DND-41 (cell line): Measurements from ENCODE around the gene ANO1.
"Not testable (repeated sequence)": the region's sequence is repeated elsewhere in the genome, so short reads cannot be mapped to it uniquely, and the experiment has no call there.

Experiments used
- ATAC-seq: fragments of 200-7000 bp; cut with Tn5 transposase; 3 replicates; pipeline ENCODE4 v1.9.1; 2021; ENCODE audit warnings: low read depth; ENCODE audit not compliant: insufficient read depth
- DNase-seq: peaks from one replicate; pipeline ENCODE4 v3.0.0-alpha.2; 2020
- H2AFZ ChIP-seq: 2 replicates; pipeline ENCODE4 v1.6.0; 2012; ENCODE audit warnings: low read depth, low read length
- H3K27ac ChIP-seq: 2 replicates; pipeline ENCODE4 v1.5.1; 2012; ENCODE audit warnings: low read length, inconsistent platforms
- H3K27me3 ChIP-seq: fragments of 200-600 bp; sonication (generic); 2 replicates; pipeline ENCODE4 v1.6.0; 2012; ENCODE audit warnings: low read length, mild to moderate bottlenecking, inconsistent platforms; ENCODE audit not compliant: insufficient read depth, poor library complexity
- H3K36me3 ChIP-seq: 2 replicates; pipeline ENCODE4 v1.5.1; 2012; ENCODE audit warnings: low read length, inconsistent platforms; ENCODE audit not compliant: insufficient read depth
- H3K4me1 ChIP-seq: 2 replicates; pipeline ENCODE4 v1.5.1; 2012; ENCODE audit warnings: mild to moderate bottlenecking, low read length; ENCODE audit not compliant: insufficient read depth
- H3K4me2 ChIP-seq: 2 replicates; pipeline ENCODE4 v1.6.0; 2012; ENCODE audit warnings: mild to moderate bottlenecking, moderate library complexity, low read length, inconsistent platforms; ENCODE audit not compliant: insufficient read depth
- H3K4me3 ChIP-seq, 2 experiments: fragments of 200-600 bp in 1 of 2; shearing (Covaris generic) in 1 of 2; 2 replicates each; pipeline ENCODE4 v1.5.1; 2012 to 2016; ENCODE audit warnings: inconsistent platforms in 2 of 2, low read length in 2 of 2, mild to moderate bottlenecking in 2 of 2, low read depth in 1 of 2, moderate library complexity in 1 of 2
- H3K79me2 ChIP-seq: 2 replicates; pipeline ENCODE4 v1.6.0; 2012; ENCODE audit warnings: low read length, inconsistent platforms; ENCODE audit not compliant: insufficient read depth
- H3K9ac ChIP-seq: 2 replicates; pipeline ENCODE4 v1.6.0; 2012; ENCODE audit warnings: low read depth, mild to moderate bottlenecking, inconsistent platforms, low read length, moderate library complexity
- H3K9me3 ChIP-seq: 2 replicates; pipeline ENCODE4 v1.5.1; 2012; ENCODE audit warnings: low read length, moderate library complexity, mild to moderate bottlenecking, inconsistent platforms; ENCODE audit not compliant: insufficient read depth, severe bottlenecking
- H4K20me1 ChIP-seq: 2 replicates; pipeline ENCODE4 v1.6.0; 2012; ENCODE audit warnings: low read length; ENCODE audit not compliant: insufficient read depth
- EZH2 ChIP-seq: IDR thresholded peaks from 3 replicates; pipeline ENCODE4 v1.6.1; 2012; ENCODE audit warnings: borderline replicate concordance, low read depth, mild to moderate bottlenecking, moderate library complexity, low read length, inconsistent platforms; ENCODE audit not compliant: severe bottlenecking
- TF ChIP-seq, protein P1 (sequence below): IDR thresholded peaks from 2 replicates; pipeline ENCODE4 v1.5.1; 2012; ENCODE audit warnings: borderline replicate concordance, low read length, moderate library complexity, mild to moderate bottlenecking; ENCODE audit not compliant: poor library complexity, severe bottlenecking; ENCODE audit errors: extremely low read depth

Gene ANO1

GRCh38 chr11:70193411-70194292, 115.5 kb downstream of the ANO1 start:
- H3K9ac ChIP-seq = no peak overlapping the region
- H3K4me2 ChIP-seq = no peak overlapping the region
- H4K20me1 ChIP-seq = peaks cover 5% of the 10 kb centered on the region
- H3K36me3 ChIP-seq = no peaks in the 10 kb centered on the region
- ATAC-seq (no peak), DNase-seq (no peak)
- TF ChIP-seq, protein P1, sequence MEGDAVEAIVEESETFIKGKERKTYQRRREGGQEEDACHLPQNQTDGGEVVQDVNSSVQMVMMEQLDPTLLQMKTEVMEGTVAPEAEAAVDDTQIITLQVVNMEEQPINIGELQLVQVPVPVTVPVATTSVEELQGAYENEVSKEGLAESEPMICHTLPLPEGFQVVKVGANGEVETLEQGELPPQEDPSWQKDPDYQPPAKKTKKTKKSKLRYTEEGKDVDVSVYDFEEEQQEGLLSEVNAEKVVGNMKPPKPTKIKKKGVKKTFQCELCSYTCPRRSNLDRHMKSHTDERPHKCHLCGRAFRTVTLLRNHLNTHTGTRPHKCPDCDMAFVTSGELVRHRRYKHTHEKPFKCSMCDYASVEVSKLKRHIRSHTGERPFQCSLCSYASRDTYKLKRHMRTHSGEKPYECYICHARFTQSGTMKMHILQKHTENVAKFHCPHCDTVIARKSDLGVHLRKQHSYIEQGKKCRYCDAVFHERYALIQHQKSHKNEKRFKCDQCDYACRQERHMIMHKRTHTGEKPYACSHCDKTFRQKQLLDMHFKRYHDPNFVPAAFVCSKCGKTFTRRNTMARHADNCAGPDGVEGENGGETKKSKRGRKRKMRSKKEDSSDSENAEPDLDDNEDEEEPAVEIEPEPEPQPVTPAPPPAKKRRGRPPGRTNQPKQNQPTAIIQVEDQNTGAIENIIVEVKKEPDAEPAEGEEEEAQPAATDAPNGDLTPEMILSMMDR = no peak
- TF ChIP-seq EZH2 = no peak
- H3K4me3 ChIP-seq = no peak overlapping the region
- no peak overlapping the region for H2AFZ ChIP-seq
- H3K9me3 ChIP-seq = no peaks in the 10 kb centered on the region
- no peaks in the 10 kb centered on the region for H3K79me2 ChIP-seq
- no peaks in the 10 kb centered on the region for H3K27me3 ChIP-seq
- no peaks in the 10 kb centered on the region for H3K4me1 ChIP-seq
- no peak overlapping the region for H3K27ac ChIP-seq

DNA sequence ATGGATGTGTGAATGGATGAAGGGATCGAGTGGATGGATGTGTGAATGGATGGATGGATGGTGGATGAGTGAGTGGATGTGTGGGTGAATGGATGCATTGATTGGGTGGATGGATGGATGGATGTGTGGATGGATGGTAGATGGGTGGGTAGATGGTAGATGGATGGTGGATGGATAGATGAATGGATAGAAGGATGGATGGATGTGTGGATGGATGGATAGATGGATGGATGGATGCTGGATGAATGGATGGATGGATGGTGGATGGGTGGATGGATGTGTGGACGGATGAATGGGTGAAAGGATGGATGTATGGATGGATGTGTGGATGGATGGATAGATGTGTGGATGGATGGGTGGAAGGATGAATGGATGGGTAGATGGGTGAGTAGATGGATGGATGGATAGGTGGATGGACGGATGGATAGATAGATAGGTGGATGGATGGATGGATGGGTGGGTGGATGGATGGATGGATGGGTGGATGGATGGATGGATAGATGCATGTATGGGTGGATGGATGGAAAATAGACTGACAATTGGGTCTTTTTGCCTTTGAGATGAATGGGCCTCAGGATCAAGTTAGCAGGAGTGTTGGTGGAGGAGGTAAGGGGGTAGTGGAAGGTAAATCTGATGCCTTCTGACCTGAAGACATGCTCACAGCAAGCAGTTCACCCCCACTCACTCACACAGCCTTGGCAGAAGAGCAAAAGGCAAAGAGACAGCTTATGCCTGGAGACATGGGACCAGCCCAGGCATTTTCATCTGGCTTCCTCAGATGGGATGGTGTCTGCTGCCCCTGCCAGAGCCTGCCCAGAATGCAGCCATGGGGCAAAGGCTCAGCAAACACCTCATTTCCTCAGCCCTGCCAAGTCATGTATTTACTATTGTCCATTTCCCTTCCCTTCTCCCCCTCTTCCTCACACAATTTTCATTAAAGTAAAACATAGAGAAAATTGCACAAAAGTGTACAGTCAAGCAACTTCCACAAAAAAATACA, 117.0 kb downstream of the ANO1 start:
- no peaks in the 10 kb centered on the region for H3K36me3 ChIP-seq
- ATAC-seq = no peak
- DNase-seq = no peak
- no peak overlapping the region for H3K4me2 ChIP-seq
- H4K20me1 ChIP-seq = no peaks in the 10 kb centered on the region; the same call in 1 of the 2 replicates
- no peak overlapping the region for H2AFZ ChIP-seq
- H3K27me3 ChIP-seq = no peaks in the 10 kb centered on the region
- no peak overlapping the region for H3K9ac ChIP-seq
- no peak overlapping the region for H3K27ac ChIP-seq
- no peak overlapping the region for H3K4me3 ChIP-seq
- H3K4me1 ChIP-seq = no peaks in the 10 kb centered on the region
- H3K79me2 ChIP-seq = no peaks in the 10 kb centered on the region
- TF ChIP-seq, protein P1 = no peak
- TF ChIP-seq EZH2 = no peak
- H3K9me3 ChIP-seq = no peaks in the 10 kb centered on the region

GRCh38 chr11:70200212-70200844, 122.2 kb downstream of the ANO1 start:
- Histone ChIP-seq H3K9me3 (no peaks in the 10 kb centered on the region), H2AFZ (no peak overlapping the region), H3K9ac (no peak overlapping the region), H3K79me2 (peaks cover 22% of the 10 kb centered on the region), H3K4me2 (no peak overlapping the region), H3K4me1 (peaks cover 20% of the 10 kb centered on the region), H4K20me1 (peaks cover 15% of the 10 kb centered on the region), H3K27ac (no peak overlapping the region), H3K4me3 (no peak overlapping the region), H3K36me3 (peaks cover 13% of the 10 kb centered on the region), H3K27me3 (no peaks in the 10 kb centered on the region)
- DNase-seq (no peak), ATAC-seq (no peak)
- TF ChIP-seq, protein P1 = no peak
- no peak for TF ChIP-seq EZH2

DNA sequence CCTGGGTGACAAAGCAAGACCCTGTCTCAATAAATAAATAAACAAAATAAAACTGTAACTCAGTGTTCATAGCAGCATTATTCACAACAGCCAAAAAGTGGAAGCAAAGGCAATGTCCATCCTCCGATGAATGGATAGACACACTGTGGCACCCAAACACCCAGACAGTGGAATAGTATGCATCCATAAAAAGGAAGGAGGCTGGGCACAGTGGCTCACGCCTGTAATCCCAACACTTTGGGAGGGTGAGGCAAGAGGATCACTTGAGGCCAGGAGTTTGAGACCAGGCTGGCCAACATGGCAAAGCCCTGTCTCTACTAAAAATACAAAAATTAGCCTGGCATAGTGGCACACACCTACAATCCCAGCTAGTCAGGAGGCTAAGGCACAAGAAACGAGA, 122.9 kb downstream of the ANO1 start:
- not testable (repeated sequence) for H3K9ac ChIP-seq, H3K4me3 ChIP-seq, DNase-seq, H3K4me2 ChIP-seq, ATAC-seq, H3K27me3 ChIP-seq, H2AFZ ChIP-seq, H3K9me3 ChIP-seq, H3K27ac ChIP-seq
- peaks cover 29% of the 10 kb centered on the region for H3K79me2 ChIP-seq
- peaks cover 22% of the 10 kb centered on the region for H4K20me1 ChIP-seq
- peaks cover 20% of the 10 kb centered on the region for H3K36me3 ChIP-seq
- H3K4me1 ChIP-seq = peaks cover 27% of the 10 kb centered on the region
